GM12864 (cell line): ENCODE measurements around the gene FAM241B.

ENCODE experiments used
- DNase-seq: peaks from one replicate; pipeline ENCODE4 v3.0.0-alpha.2; 2011; ENCODE audit warnings: low read depth
- H3K4me3 ChIP-seq: 2 replicates; pipeline ENCODE4 v1.5.1; 2011; ENCODE audit warnings: mild to moderate bottlenecking, low read depth, low read length, control low read depth
- TF ChIP-seq, protein P1 (sequence below): IDR thresholded peaks from 2 replicates; pipeline ENCODE4 v1.5.1; 2011; ENCODE audit warnings: low read depth, mild to moderate bottlenecking, moderate library complexity, low read length, control low read depth, inconsistent platforms; ENCODE audit errors: missing control alignments

Gene FAM241B

DNA sequence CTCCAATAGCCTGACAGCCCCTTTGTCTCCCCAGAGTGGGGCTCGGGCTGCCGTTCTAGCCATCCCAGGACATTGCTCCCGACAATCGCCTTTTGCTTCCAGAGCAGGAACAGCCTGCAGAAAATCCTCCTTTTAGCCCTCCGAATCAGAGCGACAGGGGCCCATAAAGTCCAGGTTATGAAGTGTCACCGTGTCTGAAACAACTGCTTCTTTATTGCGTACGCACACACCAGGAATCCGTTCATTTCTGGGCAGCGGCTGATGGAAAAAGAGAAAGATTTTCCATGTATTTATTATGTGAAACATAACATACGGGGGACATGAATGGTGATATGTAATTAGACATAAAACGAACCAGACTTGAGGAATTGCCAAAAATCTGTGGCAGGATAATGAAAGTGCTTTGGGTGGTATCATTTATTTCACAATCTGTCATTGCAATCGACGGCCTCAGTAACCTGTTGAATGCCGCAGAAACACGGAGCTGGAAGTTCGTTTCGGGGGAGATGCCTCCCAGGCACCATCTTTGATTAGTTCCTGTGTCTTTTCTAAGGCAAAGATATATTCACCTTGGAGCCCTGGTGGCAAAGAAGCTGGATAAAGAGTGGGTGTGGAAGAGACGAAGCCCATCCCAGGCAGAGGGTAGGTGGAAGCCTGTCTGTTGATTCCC lies 48.1 kb downstream of the FAM241B start:
- no peak for DNase-seq
- H3K4me3 ChIP-seq, result no peak overlapping the region
- TF ChIP-seq, protein P1, sequence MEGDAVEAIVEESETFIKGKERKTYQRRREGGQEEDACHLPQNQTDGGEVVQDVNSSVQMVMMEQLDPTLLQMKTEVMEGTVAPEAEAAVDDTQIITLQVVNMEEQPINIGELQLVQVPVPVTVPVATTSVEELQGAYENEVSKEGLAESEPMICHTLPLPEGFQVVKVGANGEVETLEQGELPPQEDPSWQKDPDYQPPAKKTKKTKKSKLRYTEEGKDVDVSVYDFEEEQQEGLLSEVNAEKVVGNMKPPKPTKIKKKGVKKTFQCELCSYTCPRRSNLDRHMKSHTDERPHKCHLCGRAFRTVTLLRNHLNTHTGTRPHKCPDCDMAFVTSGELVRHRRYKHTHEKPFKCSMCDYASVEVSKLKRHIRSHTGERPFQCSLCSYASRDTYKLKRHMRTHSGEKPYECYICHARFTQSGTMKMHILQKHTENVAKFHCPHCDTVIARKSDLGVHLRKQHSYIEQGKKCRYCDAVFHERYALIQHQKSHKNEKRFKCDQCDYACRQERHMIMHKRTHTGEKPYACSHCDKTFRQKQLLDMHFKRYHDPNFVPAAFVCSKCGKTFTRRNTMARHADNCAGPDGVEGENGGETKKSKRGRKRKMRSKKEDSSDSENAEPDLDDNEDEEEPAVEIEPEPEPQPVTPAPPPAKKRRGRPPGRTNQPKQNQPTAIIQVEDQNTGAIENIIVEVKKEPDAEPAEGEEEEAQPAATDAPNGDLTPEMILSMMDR, result no peak

DNA sequence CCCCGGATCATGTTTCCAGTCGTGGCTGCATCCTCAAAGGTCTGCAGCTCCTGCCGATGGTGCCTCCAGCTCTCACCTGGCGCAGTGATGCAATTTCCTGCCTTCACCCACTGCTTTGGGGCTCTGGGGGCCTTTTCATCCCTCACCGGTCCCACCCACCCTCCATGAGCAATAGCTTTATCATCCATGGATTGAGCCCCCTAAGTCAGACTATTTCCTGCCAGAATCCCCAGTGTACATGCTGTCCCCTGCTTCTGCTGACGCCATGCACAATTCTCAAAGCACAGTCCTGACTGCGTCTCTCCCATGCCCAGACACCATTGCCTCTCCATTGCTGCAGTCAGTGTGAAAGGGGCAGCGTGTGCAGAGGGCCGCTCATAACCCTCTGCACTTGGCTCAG lies 49.7 kb downstream of the FAM241B start:
- DNase-seq, result no peak
- H3K4me3 ChIP-seq, result no peak overlapping the region
- TF ChIP-seq, protein P1, result no peak

DNA sequence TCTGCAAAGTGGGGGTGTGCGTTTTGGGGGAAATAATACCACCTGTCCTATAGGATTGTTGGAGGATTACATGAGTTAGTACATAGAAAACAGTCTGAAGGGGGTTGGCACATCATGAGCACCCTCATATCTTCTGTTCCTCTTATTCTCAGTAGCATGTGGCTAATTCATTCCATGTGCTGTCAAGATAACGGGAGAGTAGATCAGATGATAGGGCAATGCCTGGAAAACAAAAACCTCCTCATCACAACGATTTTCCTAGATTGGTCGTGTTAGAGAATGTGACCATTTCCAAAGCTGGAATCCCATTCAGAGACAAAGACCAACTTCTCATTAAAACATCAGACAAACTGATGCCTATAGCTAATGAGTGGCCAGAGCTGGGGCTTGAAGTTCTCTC lies 50.6 kb downstream of the FAM241B start:
- no peak overlapping the region for H3K4me3 ChIP-seq
- DNase-seq, result no peak
- TF ChIP-seq, protein P1, result no peak

DNA sequence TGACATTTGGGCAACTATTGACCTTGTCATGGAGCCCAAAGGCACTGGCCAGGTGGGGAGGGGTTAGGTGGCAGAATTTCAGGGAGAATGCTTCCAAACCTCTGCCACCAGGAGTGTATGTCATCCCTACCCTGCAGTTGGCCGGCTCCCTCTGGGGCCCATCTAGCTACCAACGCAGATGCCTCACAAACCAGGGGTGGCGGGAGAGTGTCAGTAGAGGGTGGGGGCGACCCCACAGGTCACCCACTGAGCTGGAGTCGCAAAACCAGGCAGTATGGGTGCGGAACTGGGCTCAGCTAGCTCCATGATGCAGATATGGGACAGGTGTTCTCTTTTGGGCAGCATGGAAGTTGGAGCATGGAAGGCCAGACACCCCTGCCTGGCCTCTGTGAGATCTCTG lies 51.4 kb downstream of the FAM241B start:
- no peak for DNase-seq
- TF ChIP-seq, protein P1, result no peak
- H3K4me3 ChIP-seq, result no peak overlapping the region

DNA sequence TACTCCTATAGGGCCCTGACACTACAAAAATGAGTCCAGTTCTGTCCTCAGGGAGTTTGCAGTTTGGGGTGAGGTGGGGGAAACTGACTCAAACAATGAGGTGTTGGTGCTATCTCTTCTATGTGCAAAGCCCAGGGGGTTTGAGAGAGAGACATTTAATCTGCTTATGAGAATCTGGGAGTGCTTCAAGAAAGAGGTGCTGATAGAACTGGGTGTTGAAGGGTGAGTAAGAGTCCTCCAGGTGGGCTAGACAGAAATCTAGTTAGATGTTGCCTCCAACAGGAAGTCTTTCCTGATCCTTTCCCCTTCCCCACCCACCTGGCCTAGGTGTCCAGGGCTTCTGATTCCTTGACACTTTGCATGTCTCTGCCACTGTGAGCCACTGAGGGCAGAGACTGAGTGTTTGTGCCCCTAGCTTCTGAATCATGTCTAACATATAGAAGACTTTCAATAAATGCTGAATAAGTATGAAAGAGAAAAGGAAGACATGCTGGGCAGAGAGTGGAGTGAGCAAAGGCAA lies 53.0 kb downstream of the FAM241B start:
- DNase-seq, result no peak
- TF ChIP-seq, protein P1, result no peak
- H3K4me3 ChIP-seq, result no peak overlapping the region
